Mesendoderm (in vitro differentiated cells): ENCODE results near the gene MUSTN1.

Source experiments
- DNase-seq: peaks from one replicate; pipeline ENCODE4 v3.0.0; 2013
- H2AK5ac ChIP-seq: 2 replicates; pipeline ENCODE4 v1.6.1; 2013; ENCODE audit warnings: low read length, inconsistent platforms
- H2BK120ac ChIP-seq: 2 replicates; pipeline ENCODE4 v1.6.1; 2013; ENCODE audit warnings: low read depth, mild to moderate bottlenecking, low read length, moderate library complexity, mixed read lengths
- H2BK15ac ChIP-seq: replicated peaks from 2 replicates; pipeline ENCODE4 v1.6.1; 2013; ENCODE audit warnings: low read depth, mild to moderate bottlenecking, moderate library complexity
- H2BK5ac ChIP-seq: 2 replicates; pipeline ENCODE4 v1.6.1; 2013; ENCODE audit warnings: low read length, inconsistent platforms
- H3K18ac ChIP-seq: 2 replicates; pipeline ENCODE4 v1.6.1; 2013; ENCODE audit warnings: mild to moderate bottlenecking, low read length, mixed read lengths
- H3K23ac ChIP-seq: one replicate; pipeline ENCODE4 v1.6.1; 2013; ENCODE audit warnings: low read length
- H3K27ac ChIP-seq: 2 replicates; pipeline ENCODE4 v1.5.1; 2013; ENCODE audit warnings: low read depth, mild to moderate bottlenecking, inconsistent platforms, low read length, moderate library complexity
- H3K27me3 ChIP-seq: 2 replicates; pipeline ENCODE4 v1.6.1; 2013; ENCODE audit warnings: low read length, control low read depth, mild to moderate bottlenecking, inconsistent platforms; ENCODE audit not compliant: insufficient read depth, poor library complexity
- H3K36me3 ChIP-seq: 2 replicates; pipeline ENCODE4 v1.6.1; 2013; ENCODE audit warnings: low read length, inconsistent platforms; ENCODE audit not compliant: control insufficient read depth, insufficient read depth
- H3K4ac ChIP-seq: one replicate; pipeline ENCODE4 v1.6.1; 2013; ENCODE audit warnings: low read depth, mild to moderate bottlenecking, low read length, moderate library complexity
- H3K4me1 ChIP-seq: 2 replicates; pipeline ENCODE4 v1.6.1; 2013; ENCODE audit warnings: low read depth, low read length, inconsistent platforms; ENCODE audit not compliant: control insufficient read depth
- H3K4me2 ChIP-seq: 2 replicates; pipeline ENCODE4 v1.6.1; 2013; ENCODE audit warnings: low read length
- H3K4me3 ChIP-seq: 2 replicates; pipeline ENCODE4 v1.5.1; 2013; ENCODE audit warnings: mild to moderate bottlenecking, low read length
- H3K56ac ChIP-seq: one replicate; pipeline ENCODE4 v1.6.1; 2013; ENCODE audit warnings: low read length
- H3K79me1 ChIP-seq: 2 replicates; pipeline ENCODE4 v1.6.1; 2013; ENCODE audit warnings: low read length, inconsistent platforms
- H3K79me2 ChIP-seq: 2 replicates; pipeline ENCODE4 v1.6.1; 2013; ENCODE audit warnings: mild to moderate bottlenecking, low read length; ENCODE audit not compliant: control insufficient read depth, insufficient read depth
- H3K9ac ChIP-seq: 2 replicates; pipeline ENCODE4 v1.6.1; 2013; ENCODE audit warnings: low read length, inconsistent platforms
- H4K5ac ChIP-seq: one replicate; pipeline ENCODE4 v1.6.1; 2013; ENCODE audit warnings: low read length
- H4K8ac ChIP-seq: one replicate; pipeline ENCODE4 v1.6.1; 2013; ENCODE audit warnings: low read depth, mild to moderate bottlenecking, control low read depth, low read length, moderate library complexity
- WGBS: extraction: QIAGEN DNeasy Blood & Tissue Kit; methylation state at CpG from one replicate; pipeline ENCODE4 v1.1.7; 2013; ENCODE audit warnings: low lambda C conversion rate, missing lambda C conversion rate; ENCODE audit not compliant: insufficient coverage; ENCODE audit errors: extremely low coverage; 5-methylcytosine and 5-hydroxymethylcytosine counted together

The MUSTN1 gene

GRCh38 chr3:52790741-52791140, 44.1 kb downstream of the MUSTN1 start:
- no peaks in the 10 kb centered on the region for H3K27me3 ChIP-seq
- H2BK15ac ChIP-seq = no peak overlapping the region
- H3K79me1 ChIP-seq = no peaks in the 10 kb centered on the region
- no peaks in the 10 kb centered on the region for H3K79me2 ChIP-seq
- no peak for DNase-seq
- H2AK5ac ChIP-seq = no peak overlapping the region
- H3K23ac ChIP-seq = no peak overlapping the region
- no peak overlapping the region for H3K56ac ChIP-seq
- no peak overlapping the region for H2BK120ac ChIP-seq
- no peak overlapping the region for H4K8ac ChIP-seq
- H3K4me3 ChIP-seq = no peak overlapping the region
- WGBS = no CpG with 5 or more reads among the region's 13 CpGs
- H4K5ac ChIP-seq = no peak overlapping the region
- no peak overlapping the region for H2BK5ac ChIP-seq
- no peaks in the 10 kb centered on the region for H3K4me1 ChIP-seq
- no peak overlapping the region for H3K4ac ChIP-seq
- H3K4me2 ChIP-seq = no peak overlapping the region
- H3K36me3 ChIP-seq = no peaks in the 10 kb centered on the region
- no peak overlapping the region for H3K18ac ChIP-seq
- no peak overlapping the region for H3K9ac ChIP-seq
- H3K27ac ChIP-seq = no peak overlapping the region

- Histone ChIP-seq H2BK120ac (no peak overlapping the region), H3K4ac (no peak overlapping the region), H2BK5ac (no peak overlapping the region), H2BK15ac (no peak overlapping the region), H3K9ac (no peak overlapping the region), H3K36me3 (no peaks in the 10 kb centered on the region), H4K5ac (no peak overlapping the region), H3K79me1 (no peaks in the 10 kb centered on the region), H4K8ac (no peak overlapping the region), H3K27ac (no peak overlapping the region), H3K4me1 (no peaks in the 10 kb centered on the region), H3K56ac (no peak overlapping the region), H2AK5ac (no peak overlapping the region), H3K79me2 (no peaks in the 10 kb centered on the region), H3K23ac (no peak overlapping the region), H3K18ac (no peak overlapping the region), H3K27me3 (no peaks in the 10 kb centered on the region), H3K4me2 (no peak overlapping the region), H3K4me3 (no peak overlapping the region)
- no peak for DNase-seq
- WGBS = no CpG with 5 or more reads among the region's 7 CpGs
These were observed 44.5 kb downstream of the MUSTN1 start for GRCh38 chr3:52790337-52790736.

- no peak overlapping the region for H3K27ac ChIP-seq
- no peaks in the 10 kb centered on the region for H3K36me3 ChIP-seq
- H3K18ac ChIP-seq = no peak overlapping the region
These were observed 45.1 kb downstream of the MUSTN1 start for GRCh38 chr3:52789746-52790040.

GRCh38 chr3:52788890-52789745, 45.7 kb downstream of the MUSTN1 start:
- Histone ChIP-seq H4K8ac (no peak overlapping the region), H3K18ac (no peak overlapping the region), H3K79me1 (no peaks in the 10 kb centered on the region), H3K27me3 (no peaks in the 10 kb centered on the region), H4K5ac (no peak overlapping the region), H3K56ac (no peak overlapping the region), H3K4ac (no peak overlapping the region), H3K36me3 (no peaks in the 10 kb centered on the region), H2AK5ac (no peak overlapping the region), H3K9ac (no peak overlapping the region), H3K4me3 (no peak overlapping the region), H3K4me1 (no peaks in the 10 kb centered on the region), H3K23ac (no peak overlapping the region), H3K4me2 (no peak overlapping the region), H2BK5ac (no peak overlapping the region), H3K79me2 (no peaks in the 10 kb centered on the region), H2BK15ac (no peak overlapping the region), H2BK120ac (no peak overlapping the region), H3K27ac (no peak overlapping the region)
- WGBS = no CpG with 5 or more reads among the region's 16 CpGs
- DNase-seq = no peak

More at GRCh38 chr3:52789746-52790040, 45.1 kb downstream of the MUSTN1 start:
- Histone ChIP-seq H4K8ac (no peak overlapping the region), H3K4me2 (no peak overlapping the region), H3K4me1 (no peaks in the 10 kb centered on the region), H2BK120ac (no peak overlapping the region), H3K4ac (no peak overlapping the region), H2BK15ac (no peak overlapping the region), H3K79me1 (no peaks in the 10 kb centered on the region), H3K27me3 (no peaks in the 10 kb centered on the region), H2BK5ac (no peak overlapping the region), H3K4me3 (no peak overlapping the region), H3K23ac (no peak overlapping the region), H3K56ac (no peak overlapping the region), H2AK5ac (no peak overlapping the region), H3K9ac (no peak overlapping the region), H4K5ac (no peak overlapping the region), H3K79me2 (no peaks in the 10 kb centered on the region)
- no peak for DNase-seq
- WGBS = no CpG with 5 or more reads among the region's 6 CpGs

- no peaks in the 10 kb centered on the region for H3K36me3 ChIP-seq
- no peak overlapping the region for H4K8ac ChIP-seq
- no peak overlapping the region for H2BK15ac ChIP-seq
- H3K4me3 ChIP-seq = no peak overlapping the region
- no peak overlapping the region for H3K23ac ChIP-seq
- no peaks in the 10 kb centered on the region for H3K4me1 ChIP-seq
- no peaks in the 10 kb centered on the region for H3K79me2 ChIP-seq
- H2BK120ac ChIP-seq = no peak overlapping the region
- DNase-seq = no peak
- H3K27me3 ChIP-seq = no peaks in the 10 kb centered on the region
- no peak overlapping the region for H3K4me2 ChIP-seq
- H3K56ac ChIP-seq = no peak overlapping the region
- no peak overlapping the region for H3K4ac ChIP-seq
- H3K9ac ChIP-seq = no peak overlapping the region
- no peak overlapping the region for H4K5ac ChIP-seq
- no peak overlapping the region for H2BK5ac ChIP-seq
- no peak overlapping the region for H2AK5ac ChIP-seq
- no peak overlapping the region for H3K27ac ChIP-seq
- H3K79me1 ChIP-seq = no peaks in the 10 kb centered on the region
- no CpG with 5 or more reads among the region's 17 CpGs for WGBS
- H3K18ac ChIP-seq = no peak overlapping the region
These were observed 46.9 kb downstream of the MUSTN1 start for GRCh38 chr3:52787672-52788625.
